ENCODE data around the gene POLQ. TPM values are rescaled to one million over a fixed set of nuclear protein-coding genes. Genes with fewer than 3 reads are reported as not detected.

POLQ gene
- total and polyA plus RNA-seq, 2 of the 8 experiments (the other 6 are each of a cell fraction or from before 2014, with no cell fraction given), result 3.6 to 15.3 TPM

GRCh38 chr3:121491683-121492320, 54.0 kb downstream of the POLQ start:
- FAIRE-seq (no peak), DNase-seq (ENCODE audit: low read depth in 1 of 2, low spot score in 2 of 2) (no peak)
- no peak overlapping the region for H2AFZ ChIP-seq (ENCODE audit: low read length)
- WGBS, 2 experiments (ENCODE audit: extremely low coverage in 1 of 2, insufficient coverage in 1 of 2, insufficient read length in 1 of 2, insufficient replicate concordance in 2 of 2, low coverage in 1 of 2, low lambda C conversion rate in 2 of 2, missing lambda C conversion rate in 1 of 2), result 89% methylated on average over 7 of the region's 7 CpGs; no CpG with 5 or more reads in 1 of the 2 experiments
- no peak overlapping the region for H4K8ac ChIP-seq (ENCODE audit: extremely low read depth, insufficient read depth, low read length)
- H2BK20ac ChIP-seq (ENCODE audit: low read length), result no peak overlapping the region
- H3K79me2 ChIP-seq (ENCODE audit: control insufficient read depth in 1 of 2, insufficient read depth in 2 of 2, low read length in 2 of 2), result no peaks in the 10 kb centered on the region
- no peak overlapping the region for H4K91ac ChIP-seq (replicated peaks; ENCODE audit: insufficient read length, low read length)
- H3K4me2 ChIP-seq (ENCODE audit: insufficient read depth in 1 of 2, low read depth in 2 of 2, low read length in 2 of 2), result no peak overlapping the region
- CTCF ChIA-PET (ENCODE audit: partially characterized antibody), result no interaction called here
- no peak overlapping the region for H3K23ac ChIP-seq (ENCODE audit: insufficient read length)
- H3K79me1 ChIP-seq (ENCODE audit: low read depth, low read length), result no peaks in the 10 kb centered on the region
- peaks cover 4 to 32% (median 14%) of the 10 kb centered on the region in 4 experiments; a peak in 7 of 8 replicates for H3K36me3 ChIP-seq (ENCODE audit: control insufficient read depth in 2 of 4, insufficient read depth in 4 of 4, low read length in 3 of 4)
- H4K20me1 ChIP-seq (replicated peaks in 1 of 2; ENCODE audit: control insufficient read depth in 1 of 2, insufficient read depth in 2 of 2, low read length in 2 of 2), result no peaks in the 10 kb centered on the region
- no peak overlapping the region for H2BK15ac ChIP-seq (ENCODE audit: low read length)
- no peak overlapping the region for H3K56ac ChIP-seq (replicated peaks; ENCODE audit: insufficient read length, low read depth, low read length)
- H3K4me3 ChIP-seq (ENCODE audit: extremely low read depth in 1 of 4, insufficient read depth in 2 of 4, low read depth in 3 of 4, low read length in 4 of 4), result no peak overlapping the region
- no peaks in the 10 kb centered on the region for H3K4me1 ChIP-seq (replicated peaks in 1 of 4; ENCODE audit: control insufficient read depth in 3 of 4, insufficient read depth in 4 of 4, low read length in 3 of 4)
- no peak overlapping the region for H3K14ac ChIP-seq (ENCODE audit: insufficient read length)
- no peak overlapping the region for H2AK5ac ChIP-seq (ENCODE audit: low read depth, low read length)
- no peak overlapping the region for H3K27ac ChIP-seq (ENCODE audit: low read depth, low read length)
- no peak overlapping the region for H3K18ac ChIP-seq (ENCODE audit: extremely low read depth, low read length)
- H2BK5ac ChIP-seq (ENCODE audit: low read depth, low read length), result no peak overlapping the region
- H2BK12ac ChIP-seq (ENCODE audit: low read depth, low read length), result no peak overlapping the region
- H4K5ac ChIP-seq (ENCODE audit: insufficient read length, low read depth, low read length), result no peak overlapping the region
- POLR2A ChIA-PET (ENCODE audit: partially characterized antibody), result no interaction called here
- no peak overlapping the region for H2BK120ac ChIP-seq (replicated peaks; ENCODE audit: low read depth, low read length)
- H3K9me3 ChIP-seq (ENCODE audit: insufficient read depth in 2 of 2, low read depth in 1 of 2, low read length in 1 of 2), result no peaks in the 10 kb centered on the region
- H3K4ac ChIP-seq (replicated peaks; ENCODE audit: insufficient read length, low read depth, low read length), result no peak overlapping the region
- no peaks in the 10 kb centered on the region for H3K23me2 ChIP-seq (ENCODE audit: low read depth, low read length)
- H3K9ac ChIP-seq (replicated peaks in 1 of 4; ENCODE audit: extremely low read depth in 1 of 4, low read depth in 3 of 4, low read length in 3 of 4), result no peak overlapping the region
- no peaks in the 10 kb centered on the region for H3K27me3 ChIP-seq (replicated peaks in 1 of 4; ENCODE audit: control insufficient read depth in 3 of 4, extremely low read depth in 1 of 4, insufficient read depth in 3 of 4, low read length in 3 of 4)
- TF ChIP-seq NANOG (IDR thresholded peaks at IDR 0.05; ENCODE audit: insufficient read depth, low read depth, low read length, poor library complexity, severe bottlenecking) (no peak), ASH2L (IDR thresholded peaks at IDR 0.05; ENCODE audit: low read length) (no peak), E2F6 (IDR thresholded peaks at IDR 0.05) (no peak), FOSL1 (IDR thresholded peaks at IDR 0.05; ENCODE audit: insufficient read depth, low read depth, low read length) (no peak), TCF12 (IDR thresholded peaks at IDR 0.05; ENCODE audit: low read depth, low read length) (no peak), RAD21 (IDR thresholded peaks at IDR 0.05 in 1 of 2, conservative IDR thresholded peaks at IDR 0.05 in 1 of 2; ENCODE audit: low read depth in 2 of 2, low read length in 2 of 2) (no peak), TAF7 (optimal IDR thresholded peaks at IDR 0.05; ENCODE audit: borderline replicate concordance, low read depth, low read length) (no peak), TBP (IDR thresholded peaks at IDR 0.05; ENCODE audit: low read depth, low read length) (no peak), KDM4A (IDR thresholded peaks at IDR 0.05; ENCODE audit: low read depth, low read length, severe bottlenecking) (no peak), MAFK (IDR thresholded peaks at IDR 0.05; ENCODE audit: low read depth, low read length) (no peak), RFX5 (IDR thresholded peaks at IDR 0.05; ENCODE audit: borderline replicate concordance, low read depth, low read length) (no peak), CHD2 (IDR thresholded peaks at IDR 0.05; ENCODE audit: low read length) (no peak), RXRA (IDR thresholded peaks at IDR 0.05; ENCODE audit: insufficient read depth, low read depth, low read length) (no peak)
